H9 (cell line): ENCODE results near the gene PRF1. TPM values are rescaled to one million over a fixed set of nuclear protein-coding genes. Genes with fewer than 3 reads are reported as not detected.

Source experiments
- DNase-seq: peaks from one replicate; pipeline ENCODE4 v3.0.0-alpha.2; 2017
- H2AFZ ChIP-seq: one replicate; pipeline ENCODE4 v1.6.1; 2013; ENCODE audit warnings: mild to moderate bottlenecking, low read length, control low read depth, moderate library complexity
- H2AK5ac ChIP-seq: 2 replicates; pipeline ENCODE4 v1.6.1; 2013; ENCODE audit warnings: low read length, control low read depth, mixed read lengths; ENCODE audit not compliant: insufficient read length
- H2BK120ac ChIP-seq: one replicate; pipeline ENCODE4 v1.6.1; 2013; ENCODE audit warnings: low read depth, mild to moderate bottlenecking, low read length, control low read depth, inconsistent platforms; ENCODE audit not compliant: poor library complexity, severe bottlenecking
- H2BK12ac ChIP-seq: 2 replicates; pipeline ENCODE4 v1.6.1; 2013; ENCODE audit warnings: low read length, control low read depth, mixed read lengths, low read depth; ENCODE audit not compliant: insufficient read length
- H2BK15ac ChIP-seq: 2 replicates; pipeline ENCODE4 v1.6.1; 2013; ENCODE audit warnings: low read depth, low read length, control low read depth
- H2BK20ac ChIP-seq: one replicate; pipeline ENCODE4 v1.6.1; 2013; ENCODE audit warnings: low read depth, mild to moderate bottlenecking, low read length, control low read depth, inconsistent platforms; ENCODE audit not compliant: poor library complexity, severe bottlenecking
- H2BK5ac ChIP-seq: 2 replicates; pipeline ENCODE4 v1.6.1; 2013; ENCODE audit warnings: low read length, control low read depth, mixed read lengths; ENCODE audit not compliant: insufficient read length
- H3K14ac ChIP-seq: 2 replicates; pipeline ENCODE4 v1.6.1; 2013; ENCODE audit warnings: low read length, control low read depth; ENCODE audit not compliant: insufficient read depth
- H3K18ac ChIP-seq: 2 replicates; pipeline ENCODE4 v1.6.1; 2013; ENCODE audit warnings: low read depth, mild to moderate bottlenecking, mixed read lengths, low read length, control low read depth; ENCODE audit not compliant: insufficient read length
- H3K23ac ChIP-seq: 2 replicates; pipeline ENCODE4 v1.6.1; 2013; ENCODE audit warnings: low read length, control low read depth, mixed read lengths, low read depth; ENCODE audit not compliant: insufficient read length
- H3K23me2 ChIP-seq: 2 replicates; pipeline ENCODE4 v1.6.1; 2013; ENCODE audit warnings: low read depth, mild to moderate bottlenecking, mixed read lengths, low read length, control low read depth; ENCODE audit not compliant: insufficient read length, poor library complexity, severe bottlenecking
- H3K27ac ChIP-seq: 2 replicates; pipeline ENCODE4 v1.5.1; 2013; ENCODE audit warnings: low read length, control low read depth, mixed read lengths, low read depth; ENCODE audit not compliant: insufficient read length
- H3K27me3 ChIP-seq: 2 replicates; pipeline ENCODE4 v1.6.1; 2013; ENCODE audit warnings: low read length, control low read depth, inconsistent platforms; ENCODE audit not compliant: insufficient read depth
- H3K4ac ChIP-seq: 2 replicates; pipeline ENCODE4 v1.6.1; 2013; ENCODE audit warnings: low read depth, mild to moderate bottlenecking, control low read depth, inconsistent platforms, low read length, moderate library complexity
- H3K4me1 ChIP-seq: 2 replicates; pipeline ENCODE4 v1.6.1; 2013; ENCODE audit warnings: low read length, control low read depth, inconsistent platforms; ENCODE audit not compliant: insufficient read depth
- H3K4me2 ChIP-seq: 2 replicates; pipeline ENCODE4 v1.6.1; 2013; ENCODE audit warnings: low read length, control low read depth, mixed read lengths; ENCODE audit not compliant: insufficient read length, insufficient read depth
- H3K56ac ChIP-seq: 2 replicates; pipeline ENCODE4 v1.6.1; 2013; ENCODE audit warnings: low read depth, mild to moderate bottlenecking, mixed read lengths, low read length, control low read depth; ENCODE audit not compliant: insufficient read length
- H3K79me1 ChIP-seq: 2 replicates; pipeline ENCODE4 v1.6.1; 2013; ENCODE audit warnings: low read depth, mild to moderate bottlenecking, moderate library complexity, low read length, control low read depth, inconsistent platforms; ENCODE audit not compliant: insufficient read depth, poor library complexity, severe bottlenecking
- H3K79me2 ChIP-seq: 2 replicates; pipeline ENCODE4 v1.6.1; 2013; ENCODE audit warnings: low read length, control low read depth, inconsistent platforms; ENCODE audit not compliant: insufficient read depth
- H3K9ac ChIP-seq: 2 replicates; pipeline ENCODE4 v1.6.1; 2013; ENCODE audit warnings: low read length, control low read depth, mixed read lengths; ENCODE audit not compliant: insufficient read length; ENCODE audit errors: extremely low read depth
- H3K9me3 ChIP-seq: one replicate; pipeline ENCODE4 v1.6.1; 2013; ENCODE audit warnings: low read depth, low read length, inconsistent platforms; ENCODE audit not compliant: control insufficient read depth
- H3T11ph ChIP-seq: one replicate; pipeline ENCODE4 v1.6.1; 2013; ENCODE audit warnings: mild to moderate bottlenecking, low read length, control low read depth, inconsistent platforms
- H4K20me1 ChIP-seq: one replicate; pipeline ENCODE4 v1.6.1; 2013; ENCODE audit not compliant: control insufficient read depth, insufficient read length, insufficient read depth
- H4K5ac ChIP-seq: 2 replicates; pipeline ENCODE4 v1.6.1; 2013; ENCODE audit warnings: low read depth, mild to moderate bottlenecking, mixed read lengths, low read length, control low read depth; ENCODE audit not compliant: insufficient read length
- H4K8ac ChIP-seq: replicated peaks from 2 replicates; pipeline ENCODE4 v1.6.1; 2013; ENCODE audit warnings: low read length, control low read depth, mixed read lengths, low read depth; ENCODE audit not compliant: insufficient read length
- H4K91ac ChIP-seq: 2 replicates; pipeline ENCODE4 v1.6.1; 2013; ENCODE audit warnings: low read depth, mild to moderate bottlenecking, moderate library complexity, mixed read lengths, low read length, control low read depth; ENCODE audit not compliant: insufficient read length
- H3K27ac Mint-ChIP-seq, 3 experiments: 2 replicates in 2 of 3; 3 replicates in 1 of 3; pipeline ENCODE4 v1.8.0; 2020 to 2021; ENCODE audit warnings: mixed read lengths in 3 of 3, mild to moderate bottlenecking in 1 of 3, moderate library complexity in 1 of 3
- H3K27me3 Mint-ChIP-seq: 2 replicates; pipeline ENCODE4 v1.8.0; 2021; ENCODE audit warnings: low read depth, mild to moderate bottlenecking, moderate library complexity, mixed read lengths
- H3K36me3 Mint-ChIP-seq, 3 experiments: 2 replicates in 2 of 3; 3 replicates in 1 of 3; pipeline ENCODE4 v1.8.0; 2020 to 2021; ENCODE audit warnings: low read depth in 3 of 3, mixed read lengths in 3 of 3; ENCODE audit not compliant: insufficient read depth in 1 of 3
- H3K4me1 Mint-ChIP-seq, 2 experiments: 2 replicates each; pipeline ENCODE4 v1.8.0; 2020; ENCODE audit warnings: mixed read lengths in 2 of 2
- H3K4me3 Mint-ChIP-seq, 2 experiments: 2 replicates in 1 of 2; 3 replicates in 1 of 2; pipeline ENCODE4 v1.8.0; 2020 to 2021; ENCODE audit warnings: mild to moderate bottlenecking in 2 of 2, mixed read lengths in 2 of 2, moderate library complexity in 1 of 2
- H3K9me3 Mint-ChIP-seq, 2 experiments: 2 replicates in 1 of 2; 3 replicates in 1 of 2; pipeline ENCODE4 v1.8.0; 2020; ENCODE audit warnings: mild to moderate bottlenecking in 2 of 2, mixed read lengths in 2 of 2, moderate library complexity in 1 of 2
- WGBS: extraction: QIAGEN DNeasy Blood & Tissue Kit; methylation state at CpG from one replicate; pipeline ENCODE4 v1.1.7; 2013; ENCODE audit warnings: missing lambda C conversion rate, low lambda C conversion rate, mixed read lengths; ENCODE audit not compliant: insufficient read length; ENCODE audit errors: extremely low coverage; 5-methylcytosine and 5-hydroxymethylcytosine counted together
- total RNA-seq: library from RNA; stranded (reverse); gene quantifications from 2 replicates; pipeline ENCODE4 v1.2.1, GENCODE V29; 2021
- TF ChIP-seq, protein P1 (sequence below): fragments of 200-600 bp; sonication (generic); conservative IDR thresholded peaks from 3 replicates; pipeline ENCODE4 v1.8.0; 2021; ENCODE audit warnings: antibody characterized with exemption, mild to moderate bottlenecking

The PRF1 gene
- total RNA-seq, 1 experiment from 2014 or later: not detected

- TF ChIP-seq, protein P1, sequence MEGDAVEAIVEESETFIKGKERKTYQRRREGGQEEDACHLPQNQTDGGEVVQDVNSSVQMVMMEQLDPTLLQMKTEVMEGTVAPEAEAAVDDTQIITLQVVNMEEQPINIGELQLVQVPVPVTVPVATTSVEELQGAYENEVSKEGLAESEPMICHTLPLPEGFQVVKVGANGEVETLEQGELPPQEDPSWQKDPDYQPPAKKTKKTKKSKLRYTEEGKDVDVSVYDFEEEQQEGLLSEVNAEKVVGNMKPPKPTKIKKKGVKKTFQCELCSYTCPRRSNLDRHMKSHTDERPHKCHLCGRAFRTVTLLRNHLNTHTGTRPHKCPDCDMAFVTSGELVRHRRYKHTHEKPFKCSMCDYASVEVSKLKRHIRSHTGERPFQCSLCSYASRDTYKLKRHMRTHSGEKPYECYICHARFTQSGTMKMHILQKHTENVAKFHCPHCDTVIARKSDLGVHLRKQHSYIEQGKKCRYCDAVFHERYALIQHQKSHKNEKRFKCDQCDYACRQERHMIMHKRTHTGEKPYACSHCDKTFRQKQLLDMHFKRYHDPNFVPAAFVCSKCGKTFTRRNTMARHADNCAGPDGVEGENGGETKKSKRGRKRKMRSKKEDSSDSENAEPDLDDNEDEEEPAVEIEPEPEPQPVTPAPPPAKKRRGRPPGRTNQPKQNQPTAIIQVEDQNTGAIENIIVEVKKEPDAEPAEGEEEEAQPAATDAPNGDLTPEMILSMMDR: no peak
- Histone ChIP-seq H3K27ac (no peak overlapping the region), H3K79me1 (no peaks in the 10 kb centered on the region), H3K18ac (no peak overlapping the region), H2BK15ac (no peak overlapping the region), H3K4me2 (no peak overlapping the region), H4K8ac (no peak overlapping the region), H4K20me1 (no peaks in the 10 kb centered on the region), H3K4ac (no peak overlapping the region), H2BK120ac (no peak overlapping the region), H3K27me3 (no peaks in the 10 kb centered on the region), H2BK12ac (no peak overlapping the region), H2BK20ac (no peak overlapping the region), H3K79me2 (no peaks in the 10 kb centered on the region), H3K56ac (no peak overlapping the region), H3K9me3 (no peaks in the 10 kb centered on the region), H3K23me2 (no peaks in the 10 kb centered on the region), H3K23ac (no peak overlapping the region), H4K91ac (no peak overlapping the region), H3K9ac (no peak overlapping the region), H2AK5ac (no peak overlapping the region), H3K4me1 (peaks cover 5% of the 10 kb centered on the region; the same call in 1 of the 2 replicates), H3K14ac (no peak overlapping the region), H3T11ph (no peak overlapping the region), H2AFZ (no peak overlapping the region), H4K5ac (no peak overlapping the region), H2BK5ac (no peak overlapping the region)
- peaks cover 3% of the 10 kb centered on the region; the same call in 1 of the 2 replicates for H3K27me3 Mint-ChIP-seq
- no peak overlapping the region for H3K27ac Mint-ChIP-seq
- H3K4me3 Mint-ChIP-seq: no peak overlapping the region
- H3K4me1 Mint-ChIP-seq: peaks cover 24 to 32% of the 10 kb centered on the region in 2 experiments
- no peaks in the 10 kb centered on the region for H3K9me3 Mint-ChIP-seq
- no CpG with 5 or more reads among the region's 10 CpGs for WGBS
- no peak for DNase-seq
- no peaks in the 10 kb centered on the region for H3K36me3 Mint-ChIP-seq
Measured at GRCh38 chr10:70588859-70589570, 13.5 kb downstream of the PRF1 start.
